NCI-H82 treated with DMSO at 0.1 percent for 48 hours (cell line): ENCODE data around the gene FHIP2A.
"Not testable (repeated sequence)": the region's sequence is repeated elsewhere in the genome, so short reads cannot be mapped to it uniquely, and the experiment has no call there.

Experiments
- DNase-seq: peaks from one replicate; lab custom pipeline; 2025; ENCODE audit not compliant: unreplicated experiment; lab: John Stamatoyannopoulos, UW

The FHIP2A gene

DNA sequence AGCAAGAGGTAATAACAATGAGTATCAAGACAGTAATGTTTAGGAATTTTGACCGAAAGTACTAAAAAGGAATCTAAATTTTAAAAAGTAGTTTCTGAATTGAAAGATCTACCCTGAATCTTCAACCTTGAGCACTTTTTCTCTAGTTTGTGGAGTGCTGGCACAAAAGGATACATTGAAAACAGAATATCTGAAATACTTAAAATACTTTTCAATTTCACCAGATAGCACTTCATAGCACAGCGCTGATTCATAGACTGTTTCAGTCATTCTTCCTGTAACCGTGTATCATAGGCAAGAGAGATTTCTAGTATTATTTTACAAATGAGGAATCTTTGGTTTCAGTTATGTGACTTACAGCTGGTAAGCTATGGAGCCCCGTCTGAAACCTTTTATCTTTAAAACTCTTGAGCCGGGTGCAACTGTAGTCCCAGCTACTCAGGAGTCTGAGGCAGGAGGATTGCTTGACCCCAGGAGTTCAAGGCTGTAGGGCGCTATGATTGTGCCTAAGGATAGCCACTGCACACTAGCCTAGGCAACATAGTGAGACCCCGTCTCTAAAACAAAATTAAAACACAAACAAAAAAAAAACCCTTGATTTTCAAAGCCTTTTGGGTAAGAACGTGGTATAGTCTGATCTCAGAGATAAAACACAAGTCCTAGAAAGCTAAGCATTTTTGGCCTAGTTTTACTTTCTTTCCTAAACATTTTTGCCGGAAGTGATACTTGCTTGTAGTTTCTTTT is 35.1 kb downstream of the FHIP2A start:
- no peak for DNase-seq

DNA sequence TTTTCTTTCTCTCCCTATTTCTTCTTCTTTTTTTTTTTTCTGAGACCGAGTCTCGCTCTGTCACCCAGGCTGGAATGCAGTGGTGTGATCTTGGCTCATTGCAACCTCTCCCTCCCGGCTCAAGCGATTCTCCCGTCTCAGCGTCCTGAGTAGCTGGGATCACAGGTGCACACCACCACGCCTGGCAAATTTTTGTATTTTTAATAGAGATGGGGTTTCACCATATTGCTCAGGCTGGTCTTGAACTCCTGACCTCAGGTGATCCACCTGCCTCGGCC is 35.6 kb downstream of the FHIP2A start:
- DNase-seq, result not testable (repeated sequence)

GRCh38 chr10:114857922-114858629 is 36.5 kb downstream of the FHIP2A start:
- DNase-seq, result no peak

GRCh38 chr10:114859222-114859621 is 37.6 kb downstream of the FHIP2A start:
- no peak for DNase-seq

GRCh38 chr10:114862456-114862855 is 40.9 kb downstream of the FHIP2A start:
- DNase-seq, result no peak

DNA sequence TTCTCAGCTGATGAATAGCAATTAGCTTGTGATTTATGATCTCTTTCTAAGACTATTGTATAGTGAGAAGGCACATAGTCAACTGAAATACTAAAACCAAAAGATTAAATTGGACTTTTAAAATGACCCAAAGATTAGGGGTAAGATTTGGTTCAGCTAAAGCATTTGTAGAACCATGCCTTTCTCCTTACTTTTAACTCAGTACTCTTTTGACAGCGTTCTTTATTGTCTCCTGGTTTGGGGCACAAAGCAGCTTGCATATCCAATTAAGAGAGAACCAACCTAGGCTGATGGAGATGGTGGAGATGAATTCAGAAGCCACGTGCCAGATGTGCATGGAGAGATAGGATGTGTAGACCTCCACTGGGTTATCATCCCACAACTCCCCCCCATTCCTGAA is 45.8 kb downstream of the FHIP2A start:
- no peak for DNase-seq

DNA sequence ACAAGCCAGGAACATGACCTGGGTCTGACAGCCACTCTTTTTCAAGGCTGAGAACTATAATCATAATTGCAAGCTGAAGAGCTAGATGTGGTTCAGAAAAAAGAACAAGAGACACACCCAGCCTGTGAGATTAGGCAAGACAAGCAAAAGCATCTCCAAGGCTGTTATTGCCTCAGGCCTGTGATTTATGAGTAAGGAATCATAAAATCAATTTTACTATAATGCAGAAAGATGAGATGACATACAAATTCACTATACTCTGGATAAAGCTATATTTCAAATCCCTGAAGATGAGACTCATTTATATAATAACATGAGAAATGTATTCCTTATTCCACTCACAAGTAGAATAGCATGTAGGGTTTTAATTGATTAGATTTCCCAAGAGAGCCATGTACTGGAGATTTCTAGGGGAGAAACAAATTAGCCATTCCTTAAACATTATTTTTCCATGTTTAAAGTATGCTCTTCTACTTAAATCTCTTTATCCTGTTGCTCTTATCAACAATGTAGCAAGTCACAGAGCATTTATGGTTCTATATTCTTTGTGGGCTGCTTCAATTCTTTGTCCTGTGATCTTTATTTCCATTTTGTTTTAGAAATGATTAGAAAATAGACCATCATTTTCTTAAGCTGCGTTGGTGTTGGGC is 47.4 kb downstream of the FHIP2A start:
- no peak for DNase-seq

GRCh38 chr10:114869520-114869892 is 47.9 kb downstream of the FHIP2A start:
- no peak for DNase-seq

GRCh38 chr10:114870486-114870885 is 48.9 kb downstream of the FHIP2A start:
- peak; percentile 78 for DNase-seq

DNA sequence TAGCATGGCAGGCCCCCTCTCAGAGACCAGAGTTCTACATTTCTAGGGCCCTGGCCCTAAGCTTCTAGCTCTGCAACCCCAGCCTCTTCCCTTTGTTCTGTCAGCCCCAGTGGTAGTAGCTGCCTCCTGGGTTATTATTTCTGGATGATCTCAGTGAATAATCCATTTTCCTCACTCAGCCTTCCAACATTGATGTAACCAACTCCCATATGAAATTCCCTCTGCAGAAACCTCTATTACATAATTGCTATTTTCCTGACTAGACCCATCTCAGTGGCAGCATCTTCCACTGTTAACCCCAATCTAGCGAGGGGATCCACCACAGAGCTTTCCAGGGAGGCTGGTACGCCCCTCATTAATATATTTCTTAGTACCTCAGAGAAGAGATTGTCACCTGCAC is 49.8 kb downstream of the FHIP2A start:
- DNase-seq, result no peak
